HG03280 (cell line): ENCODE measurements around the gene SAXO1.

Experiments used
- ATAC-seq: cut with Tn5 transposase; IDR thresholded peaks from one replicate; pipeline ENCODE4 v1.9.1; 2021; ENCODE audit warnings: mild to moderate bottlenecking, moderate library complexity; ENCODE audit not compliant: unreplicated experiment

The SAXO1 gene

DNA sequence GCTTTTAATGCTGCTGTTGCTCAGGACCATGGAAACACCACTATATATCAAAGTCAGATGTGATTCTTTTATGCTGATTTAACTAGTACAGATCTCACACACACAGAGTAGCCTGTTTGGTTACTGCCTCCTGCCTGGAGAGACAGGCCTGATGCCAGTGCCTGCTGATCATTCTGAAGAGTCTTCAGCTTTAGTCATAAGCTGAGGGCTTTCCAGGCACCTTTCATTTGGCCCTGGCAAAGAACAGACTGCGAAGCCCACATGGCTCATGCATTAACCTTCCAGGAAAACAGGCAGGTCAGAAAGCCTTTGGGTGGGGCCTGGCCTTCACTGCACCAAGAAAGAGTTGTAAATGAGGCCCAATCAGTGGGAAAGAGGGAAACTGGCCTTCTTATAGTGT is 144.7 kb downstream of the SAXO1 start:
- ATAC-seq: no peak

DNA sequence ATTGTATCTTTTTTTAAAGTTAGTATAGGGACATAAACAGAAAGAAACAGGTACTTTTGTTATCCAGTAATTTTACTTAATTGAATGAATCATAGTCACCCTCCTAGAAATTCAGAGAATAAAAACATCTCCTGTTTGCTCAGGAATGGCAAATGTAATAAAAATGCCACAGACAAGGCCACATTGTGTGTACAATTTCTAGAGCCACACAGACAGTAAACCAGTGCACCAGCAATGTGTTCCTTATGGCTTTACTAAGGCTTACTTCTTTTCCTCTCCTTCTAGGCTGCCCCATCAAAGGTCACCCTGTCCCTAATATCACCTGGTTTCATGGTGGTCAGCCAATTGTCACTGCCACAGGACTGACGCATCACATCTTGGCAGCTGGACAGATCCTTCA is 145.5 kb downstream of the SAXO1 start:
- no peak for ATAC-seq

DNA sequence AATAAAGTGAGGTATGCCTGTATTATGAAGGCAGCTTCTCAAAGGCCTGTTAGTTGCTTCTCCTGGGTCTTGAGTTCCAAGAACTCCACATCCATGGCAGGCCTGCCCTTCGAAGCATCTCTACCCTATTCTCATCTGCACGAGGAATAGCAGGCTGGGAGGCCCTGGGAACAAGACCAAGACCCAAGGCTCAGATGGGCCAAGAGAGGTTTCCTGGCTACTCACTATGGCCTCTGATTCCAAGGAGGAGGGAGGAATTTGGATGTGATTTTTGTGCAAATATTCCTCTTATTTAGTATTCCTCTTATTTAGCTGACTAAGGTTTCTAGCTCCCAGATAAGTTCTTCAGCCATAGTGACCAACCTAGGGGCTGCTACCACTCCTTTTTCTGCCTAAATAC is 151.3 kb downstream of the SAXO1 start:
- ATAC-seq: no peak

DNA sequence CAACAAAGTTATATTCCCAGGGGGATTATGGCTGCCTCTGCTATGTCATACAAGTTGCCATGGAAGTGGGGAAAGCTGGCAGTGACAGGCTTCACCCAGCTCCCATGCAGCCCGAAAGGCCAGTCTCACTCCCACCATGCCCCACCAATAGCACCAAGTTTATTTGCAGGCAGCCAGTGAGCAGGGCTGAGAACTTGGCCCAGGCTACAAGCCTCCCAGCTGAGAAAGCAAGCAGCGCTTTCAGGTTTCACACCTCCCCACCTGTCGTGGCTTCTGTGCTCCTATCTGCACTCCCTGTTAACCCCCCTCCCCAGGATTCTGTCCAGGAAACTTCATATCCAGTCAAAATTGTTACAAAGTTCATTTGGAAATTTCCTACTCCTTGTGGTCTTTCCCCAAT is 155.0 kb downstream of the SAXO1 start:
- no peak for ATAC-seq
